HFF-Myc (cell line): ENCODE results near the gene SPAG17.

Source experiments
- DNase-seq: peaks from one replicate; pipeline ENCODE4 v3.0.0-alpha.2; 2011; ENCODE audit warnings: low read depth; ENCODE audit errors: extremely low read depth
- H3K4me3 ChIP-seq: replicated peaks from 2 replicates; pipeline ENCODE4 v1.5.1; 2011; ENCODE audit warnings: low read depth, mild to moderate bottlenecking, control low read depth, low read length
- TF ChIP-seq, protein P1 (sequence below): IDR thresholded peaks from 2 replicates; pipeline ENCODE4 v1.5.1; 2012; ENCODE audit warnings: mild to moderate bottlenecking, low read depth, low read length, control low read depth; ENCODE audit errors: missing control alignments

Gene SPAG17

DNA sequence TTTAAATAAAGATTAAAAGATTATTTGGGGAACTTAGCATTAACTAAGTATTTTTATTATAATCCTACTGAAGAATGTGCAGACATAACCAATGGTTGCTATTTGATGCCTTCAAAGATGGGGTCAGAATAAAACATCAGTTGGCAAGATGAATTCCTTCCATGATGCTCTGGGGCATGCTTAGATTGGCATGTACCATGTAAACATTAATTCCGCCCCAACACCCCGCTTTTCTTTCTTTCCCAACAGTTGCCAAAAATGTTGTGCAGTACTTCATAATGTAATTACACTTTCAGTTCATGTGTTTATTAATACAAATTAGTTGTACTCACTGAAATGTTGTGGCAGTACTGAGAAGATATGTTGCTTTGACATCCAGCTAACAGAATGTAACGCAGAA is 82.6 kb downstream of the SPAG17 start:
- DNase-seq: no peak
- no peak overlapping the region for H3K4me3 ChIP-seq
- TF ChIP-seq, protein P1, sequence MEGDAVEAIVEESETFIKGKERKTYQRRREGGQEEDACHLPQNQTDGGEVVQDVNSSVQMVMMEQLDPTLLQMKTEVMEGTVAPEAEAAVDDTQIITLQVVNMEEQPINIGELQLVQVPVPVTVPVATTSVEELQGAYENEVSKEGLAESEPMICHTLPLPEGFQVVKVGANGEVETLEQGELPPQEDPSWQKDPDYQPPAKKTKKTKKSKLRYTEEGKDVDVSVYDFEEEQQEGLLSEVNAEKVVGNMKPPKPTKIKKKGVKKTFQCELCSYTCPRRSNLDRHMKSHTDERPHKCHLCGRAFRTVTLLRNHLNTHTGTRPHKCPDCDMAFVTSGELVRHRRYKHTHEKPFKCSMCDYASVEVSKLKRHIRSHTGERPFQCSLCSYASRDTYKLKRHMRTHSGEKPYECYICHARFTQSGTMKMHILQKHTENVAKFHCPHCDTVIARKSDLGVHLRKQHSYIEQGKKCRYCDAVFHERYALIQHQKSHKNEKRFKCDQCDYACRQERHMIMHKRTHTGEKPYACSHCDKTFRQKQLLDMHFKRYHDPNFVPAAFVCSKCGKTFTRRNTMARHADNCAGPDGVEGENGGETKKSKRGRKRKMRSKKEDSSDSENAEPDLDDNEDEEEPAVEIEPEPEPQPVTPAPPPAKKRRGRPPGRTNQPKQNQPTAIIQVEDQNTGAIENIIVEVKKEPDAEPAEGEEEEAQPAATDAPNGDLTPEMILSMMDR: no peak

DNA sequence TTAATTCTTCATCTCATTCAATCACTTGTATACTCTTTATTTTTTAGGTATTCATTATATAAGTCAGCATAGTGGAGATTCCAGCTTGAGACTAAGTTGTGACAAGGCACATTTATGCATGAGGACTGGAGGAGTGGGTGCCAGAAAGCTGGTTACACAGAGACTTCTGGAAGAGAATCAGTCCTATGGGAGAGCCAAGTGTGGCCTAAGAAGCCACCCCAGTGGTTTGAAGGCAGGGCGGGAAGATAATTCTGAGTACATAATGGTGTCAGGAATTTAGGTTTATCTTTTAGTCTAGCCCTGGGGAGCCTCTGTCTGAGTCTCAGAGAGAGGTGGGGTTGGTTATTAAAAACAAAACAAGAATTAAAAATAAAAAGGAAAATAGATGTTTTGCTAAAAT is 83.0 kb downstream of the SPAG17 start:
- no peak overlapping the region for H3K4me3 ChIP-seq
- TF ChIP-seq, protein P1: no peak
- DNase-seq: no peak

DNA sequence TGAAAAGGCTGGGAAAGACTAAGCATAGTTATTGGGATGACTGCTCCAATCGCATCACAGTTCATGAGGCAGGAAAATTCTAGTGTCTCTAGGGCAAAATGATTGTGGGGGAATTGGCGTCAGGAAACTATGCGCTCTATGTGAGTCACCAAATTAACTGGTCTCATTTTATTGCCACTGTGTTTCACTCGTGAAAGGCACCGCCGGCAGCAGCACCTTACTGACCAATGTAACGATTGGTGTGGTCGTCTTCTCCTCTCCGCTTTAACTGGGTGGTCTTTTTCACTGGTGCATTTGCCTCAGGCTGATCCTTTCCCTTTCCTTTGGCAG is 83.5 kb downstream of the SPAG17 start:
- no peak overlapping the region for H3K4me3 ChIP-seq
- TF ChIP-seq, protein P1: no peak
- no peak for DNase-seq

DNA sequence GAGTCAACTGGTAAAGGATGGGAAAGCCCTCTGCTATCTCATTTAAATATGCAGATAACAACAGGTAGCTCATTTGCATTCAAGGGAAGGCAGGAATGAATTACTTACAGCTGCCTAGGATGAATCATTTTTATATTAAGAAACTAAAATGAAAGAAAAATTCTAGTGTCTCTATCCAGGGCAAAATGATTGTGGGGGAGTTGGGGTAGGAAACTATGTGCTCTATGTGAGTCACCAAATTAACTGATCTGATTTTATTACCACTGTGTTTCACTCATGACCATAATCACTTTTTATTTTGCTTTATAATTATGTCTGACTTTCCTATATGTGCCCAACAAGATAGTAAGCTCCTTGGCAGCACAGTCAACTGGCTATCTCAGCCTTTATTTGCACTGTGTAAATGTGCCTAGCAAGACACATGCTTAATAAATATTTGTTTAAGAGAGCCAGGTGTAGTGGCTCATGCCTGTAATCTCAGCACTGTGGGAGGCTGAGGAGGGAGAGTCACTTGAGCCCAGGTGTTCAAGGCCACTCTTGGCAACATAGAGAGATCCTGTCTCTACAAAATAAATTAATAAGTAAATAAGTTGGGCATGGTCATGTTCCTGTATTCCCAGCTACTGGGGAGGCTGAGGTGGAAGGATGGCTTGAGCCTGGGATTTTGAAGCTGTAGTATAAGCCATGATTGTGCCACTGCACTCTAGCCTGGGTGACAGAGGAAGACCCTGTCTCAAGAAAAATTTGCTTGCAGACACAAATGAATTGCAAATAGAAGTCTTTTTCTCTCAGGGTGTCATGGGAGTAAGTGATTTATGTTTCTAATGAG is 84.1 kb downstream of the SPAG17 start:
- no peak for DNase-seq
- TF ChIP-seq, protein P1: no peak
- no peak overlapping the region for H3K4me3 ChIP-seq

DNA sequence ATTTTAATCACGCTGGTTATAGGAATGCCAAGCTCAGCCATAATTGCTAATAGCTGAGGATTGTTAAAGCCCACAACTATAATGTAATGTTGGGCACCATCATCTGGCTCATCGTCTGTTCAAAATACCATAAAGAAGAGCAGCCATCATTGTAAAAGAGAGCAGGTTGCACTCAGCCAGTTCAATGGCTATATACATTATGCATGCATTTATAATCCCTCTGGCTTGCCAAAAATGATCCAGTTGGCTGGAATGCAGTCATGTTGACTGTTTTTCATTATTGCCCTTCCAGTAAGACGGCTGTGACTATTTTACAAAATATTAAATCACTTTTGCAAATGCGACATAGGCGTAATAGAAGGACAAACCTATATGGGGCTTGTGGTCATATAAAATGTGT is 85.3 kb downstream of the SPAG17 start:
- TF ChIP-seq, protein P1: no peak
- no peak for DNase-seq
- no peak overlapping the region for H3K4me3 ChIP-seq

DNA sequence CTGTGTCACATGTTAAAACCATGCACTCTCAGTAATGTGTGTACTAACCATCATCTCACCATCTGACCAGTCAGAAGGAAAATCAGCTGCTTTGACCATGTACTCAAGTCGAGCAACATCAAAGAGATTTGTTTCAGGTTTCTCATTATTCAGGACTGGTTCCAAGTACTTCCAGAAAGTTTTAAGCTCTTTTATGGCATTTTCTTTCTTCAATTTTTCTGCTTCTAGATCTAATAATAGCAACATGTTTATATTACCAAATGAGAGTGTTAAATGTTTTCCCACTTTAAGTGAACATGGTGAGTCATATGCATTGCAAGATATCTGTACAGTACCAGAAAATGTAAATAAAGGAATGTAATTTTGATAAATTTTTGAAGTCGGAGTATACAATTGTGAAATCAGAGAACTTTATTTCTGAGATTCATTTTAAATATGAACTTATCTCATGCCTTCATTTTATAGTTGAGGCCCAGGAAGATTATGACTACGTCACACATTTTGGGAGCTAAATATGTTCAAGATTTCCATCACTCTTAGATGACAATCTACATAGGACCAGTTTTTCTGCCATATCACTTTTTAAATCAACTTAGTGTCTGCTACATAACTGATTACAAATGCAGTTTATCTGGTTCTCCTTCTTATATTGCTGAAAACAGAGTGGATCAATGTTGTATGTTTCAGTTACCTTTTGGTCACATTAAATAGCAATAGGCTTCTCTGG is 87.2 kb downstream of the SPAG17 start:
- DNase-seq: no peak
- H3K4me3 ChIP-seq: no peak overlapping the region
- TF ChIP-seq, protein P1: no peak

DNA sequence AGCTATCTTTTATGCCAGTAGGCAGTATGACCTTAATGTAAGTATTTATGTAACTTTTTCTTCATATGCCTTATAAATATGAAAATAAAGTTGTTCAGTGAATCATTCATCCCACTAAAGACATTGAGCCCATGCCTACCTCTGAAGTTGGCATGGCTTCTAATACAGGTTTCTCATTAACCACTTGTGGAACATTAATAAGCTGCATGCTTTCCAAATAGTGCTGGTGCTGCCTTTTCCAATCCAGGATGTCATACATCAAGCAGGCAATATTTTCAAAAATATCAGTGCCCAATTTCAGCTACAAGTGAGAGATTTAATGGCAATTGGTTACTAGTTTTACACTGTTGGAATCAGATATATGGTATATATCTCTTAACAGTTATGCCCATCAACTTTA is 92.0 kb downstream of the SPAG17 start:
- TF ChIP-seq, protein P1: no peak
- no peak for DNase-seq
- H3K4me3 ChIP-seq: no peak overlapping the region
